Measurements from ENCODE around the gene TDRD12. TPM values are rescaled to one million over a fixed set of nuclear protein-coding genes. Genes with fewer than 3 reads are reported as not detected.
A peak's percentile ranks its signal among the peaks of the same experiment; 100 is the strongest.

TDRD12 gene
- total RNA-seq, 4 donors from 2014 or later, result 0.16 to 1.3 (median 0.73) TPM

- 85% methylated on average over 9 of the region's 9 CpGs for WGBS, 2 donors
- TF ChIP-seq POLR2A (IDR thresholded peaks at IDR 0.05) (no peak), CTCF (IDR thresholded peaks at IDR 0.05) (no peak)
- intact Hi-C loops (cut with DNase I; ENCODE audit: low total_unique reads), result no loop called here
- H3K4me3 ChIP-seq (ENCODE audit: low read depth, poor library complexity, severe bottlenecking), result no peak overlapping the region
- DNase-seq (ENCODE audit: low spot score in 2 of 2), result peak in 1 of 2 donors; percentile 69
These were observed 156.8 kb downstream of the TDRD12 start for GRCh38 chr19:32876236-32876918.

- intact Hi-C loops (cut with DNase I; ENCODE audit: low total_unique reads), result no loop called here
- TF ChIP-seq POLR2A (IDR thresholded peaks at IDR 0.05) (no peak), CTCF (IDR thresholded peaks at IDR 0.05) (no peak)
- peak in 1 of 2 donors; percentile 31 for DNase-seq (ENCODE audit: low spot score in 2 of 2)
- 81 to 88% methylated on average over 12 of the region's 12 CpGs for WGBS, 2 donors
- H3K4me3 ChIP-seq (ENCODE audit: low read depth, poor library complexity, severe bottlenecking), result no peak overlapping the region
These were observed 157.3 kb downstream of the TDRD12 start for GRCh38 chr19:32876919-32877285.

Other genes starting within 250 kb of the TDRD12 start
- gene PDCD5, start 138.6 kb upstream of the TDRD12 start, total RNA-seq, result 10 to 100 TPM; 56.4 to 88.2 (median 63.7) TPM
- 10 to 100 TPM; 24.1 to 46.0 (median 28.6) TPM for gene ANKRD27, start 44.6 kb upstream of the TDRD12 start, total RNA-seq
- 1 to 10 TPM; 1.0 to 2.9 (median 1.7) TPM for gene RGS9BP, start 43.9 kb upstream of the TDRD12 start, total RNA-seq
- 10 to 100 TPM; 14.8 to 19.2 (median 18.6) TPM for gene NUDT19, start 27.9 kb upstream of the TDRD12 start, total RNA-seq
- gene SLC7A9, start 150.0 kb downstream of the TDRD12 start, total RNA-seq, result under 1 TPM in 2 of 4 donors, not detected in 2; 0.49 TPM

All from lower leg skin (tissue), 4 donors.